ENCODE results near the gene PDLIM7.

PDLIM7 gene

DNA sequence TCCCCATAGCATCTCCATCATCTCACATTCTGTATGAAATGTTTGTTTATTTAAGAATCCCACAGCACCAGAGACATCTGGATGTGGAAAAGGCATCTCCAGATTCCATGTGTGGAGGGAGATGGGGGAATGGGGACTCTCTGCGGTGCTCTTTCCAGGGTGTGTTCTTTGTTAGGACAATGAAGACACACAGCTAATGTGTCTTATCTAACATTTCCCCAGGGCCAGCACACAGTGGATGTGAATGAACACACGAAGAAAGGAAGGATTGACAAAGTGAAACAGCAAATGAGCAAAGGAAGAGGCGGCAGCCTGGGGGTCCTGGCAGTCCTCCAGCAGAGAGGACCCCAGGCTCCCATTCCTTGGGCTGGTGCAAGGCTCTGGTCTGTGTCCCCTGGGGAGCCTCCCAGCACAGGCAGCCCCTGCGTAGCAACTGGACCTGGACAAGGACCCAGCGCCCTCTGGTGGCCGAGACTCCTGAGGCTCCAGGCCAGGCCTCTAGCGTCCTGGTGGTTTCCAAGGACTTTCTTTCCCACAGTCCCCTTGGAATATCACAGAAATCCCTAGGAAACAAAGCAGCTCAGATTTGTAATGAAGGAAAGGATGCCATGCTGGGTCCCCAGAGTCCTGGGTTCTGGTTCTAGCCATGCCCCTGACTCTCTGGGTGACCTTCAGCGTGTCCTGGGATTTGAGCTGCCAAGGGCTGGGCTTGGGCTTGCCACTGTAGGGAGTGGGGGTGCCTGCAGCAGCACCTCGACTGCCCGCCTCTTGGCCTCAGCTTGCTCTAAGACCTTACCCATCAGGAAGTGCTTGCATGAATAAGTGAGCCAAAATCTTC is 3.5 kb upstream of the PDLIM7 start:
- TF ChIP-seq, protein P1, sequence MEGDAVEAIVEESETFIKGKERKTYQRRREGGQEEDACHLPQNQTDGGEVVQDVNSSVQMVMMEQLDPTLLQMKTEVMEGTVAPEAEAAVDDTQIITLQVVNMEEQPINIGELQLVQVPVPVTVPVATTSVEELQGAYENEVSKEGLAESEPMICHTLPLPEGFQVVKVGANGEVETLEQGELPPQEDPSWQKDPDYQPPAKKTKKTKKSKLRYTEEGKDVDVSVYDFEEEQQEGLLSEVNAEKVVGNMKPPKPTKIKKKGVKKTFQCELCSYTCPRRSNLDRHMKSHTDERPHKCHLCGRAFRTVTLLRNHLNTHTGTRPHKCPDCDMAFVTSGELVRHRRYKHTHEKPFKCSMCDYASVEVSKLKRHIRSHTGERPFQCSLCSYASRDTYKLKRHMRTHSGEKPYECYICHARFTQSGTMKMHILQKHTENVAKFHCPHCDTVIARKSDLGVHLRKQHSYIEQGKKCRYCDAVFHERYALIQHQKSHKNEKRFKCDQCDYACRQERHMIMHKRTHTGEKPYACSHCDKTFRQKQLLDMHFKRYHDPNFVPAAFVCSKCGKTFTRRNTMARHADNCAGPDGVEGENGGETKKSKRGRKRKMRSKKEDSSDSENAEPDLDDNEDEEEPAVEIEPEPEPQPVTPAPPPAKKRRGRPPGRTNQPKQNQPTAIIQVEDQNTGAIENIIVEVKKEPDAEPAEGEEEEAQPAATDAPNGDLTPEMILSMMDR (IDR thresholded peaks at IDR 0.05; ENCODE audit: low read depth, low read length): peak; percentile 97
- peak; percentile 87 to 90 for DNase-seq (ENCODE audit: low read depth in 2 of 2)
- no peak overlapping the region for H3K4me3 ChIP-seq (replicated peaks in 1 of 2; ENCODE audit: low read depth in 2 of 2, low read length in 2 of 2)

DNA sequence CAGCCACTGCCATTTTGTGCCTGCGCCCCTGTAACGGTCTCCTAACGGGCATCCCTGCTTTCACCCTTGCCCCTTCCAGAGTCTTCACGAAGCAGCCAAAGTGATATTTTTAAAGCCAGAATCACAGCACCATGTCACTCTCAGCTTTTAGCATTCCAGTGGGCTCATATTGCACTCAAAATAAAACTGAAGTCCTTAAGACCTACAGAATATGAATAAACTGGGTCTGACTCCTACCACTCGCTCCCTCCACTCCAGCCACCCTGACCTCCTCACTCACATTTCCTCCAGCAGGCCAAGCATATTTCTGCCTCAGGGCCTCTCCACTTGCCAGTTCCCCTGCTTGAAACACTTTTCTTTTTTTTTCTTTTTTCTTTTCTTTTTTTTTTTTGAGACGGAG is 2.4 kb upstream of the PDLIM7 start:
- TF ChIP-seq, protein P1 (IDR thresholded peaks at IDR 0.05; ENCODE audit: low read depth, low read length): no peak
- no peak overlapping the region for H3K4me3 ChIP-seq (replicated peaks in 1 of 2; ENCODE audit: low read depth in 2 of 2, low read length in 2 of 2)

DNA sequence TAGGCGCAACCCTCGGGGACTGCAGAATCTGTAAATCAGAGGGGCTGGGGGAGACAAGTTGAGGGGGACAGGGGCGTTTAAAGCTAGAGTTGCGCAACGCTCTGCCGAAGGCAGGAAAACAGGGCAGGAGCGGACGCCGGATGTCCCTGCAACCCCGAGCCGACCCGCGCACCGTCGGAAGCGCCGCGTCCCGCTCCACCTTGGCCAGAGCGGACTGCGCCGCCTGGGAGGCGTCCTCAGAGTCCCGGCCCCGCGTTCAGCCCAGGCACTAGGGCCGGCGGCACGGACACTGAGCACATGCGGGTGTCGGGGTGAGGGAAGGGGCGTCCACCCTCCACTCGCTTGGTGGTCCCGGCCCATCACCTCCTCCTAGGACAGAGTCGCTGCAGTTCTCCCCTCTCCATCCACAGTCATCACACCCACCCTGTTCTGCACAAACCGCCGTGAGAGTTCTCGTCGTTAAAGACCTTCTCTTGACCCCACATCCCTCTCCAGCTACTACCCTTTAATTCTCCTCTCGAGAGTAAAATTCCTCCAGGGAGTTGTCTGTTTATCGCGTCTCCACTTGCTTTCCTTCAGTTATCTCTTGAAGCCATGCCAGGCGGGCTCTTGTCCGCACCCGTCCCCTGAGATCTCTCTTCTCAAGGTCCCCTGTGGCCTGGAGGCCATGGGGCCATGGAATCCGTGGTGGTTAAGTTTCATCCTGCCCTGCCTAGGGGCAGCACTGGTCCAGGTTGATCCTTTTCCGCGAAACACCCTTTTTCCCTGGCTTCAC is 796 bp upstream of the PDLIM7 start:
- DNase-seq (ENCODE audit: low read depth in 2 of 2): peak in 1 of 2 donors; percentile 39
- TF ChIP-seq, protein P1 (IDR thresholded peaks at IDR 0.05; ENCODE audit: low read depth, low read length): no peak
- peak overlapping the region; percentile 44 to 87 for H3K4me3 ChIP-seq (replicated peaks in 1 of 2; ENCODE audit: low read depth in 2 of 2, low read length in 2 of 2)

More for the DNA sequence above, 2.4 kb upstream of the PDLIM7 start:
- no peak for DNase-seq (ENCODE audit: low read depth in 2 of 2)

DNA sequence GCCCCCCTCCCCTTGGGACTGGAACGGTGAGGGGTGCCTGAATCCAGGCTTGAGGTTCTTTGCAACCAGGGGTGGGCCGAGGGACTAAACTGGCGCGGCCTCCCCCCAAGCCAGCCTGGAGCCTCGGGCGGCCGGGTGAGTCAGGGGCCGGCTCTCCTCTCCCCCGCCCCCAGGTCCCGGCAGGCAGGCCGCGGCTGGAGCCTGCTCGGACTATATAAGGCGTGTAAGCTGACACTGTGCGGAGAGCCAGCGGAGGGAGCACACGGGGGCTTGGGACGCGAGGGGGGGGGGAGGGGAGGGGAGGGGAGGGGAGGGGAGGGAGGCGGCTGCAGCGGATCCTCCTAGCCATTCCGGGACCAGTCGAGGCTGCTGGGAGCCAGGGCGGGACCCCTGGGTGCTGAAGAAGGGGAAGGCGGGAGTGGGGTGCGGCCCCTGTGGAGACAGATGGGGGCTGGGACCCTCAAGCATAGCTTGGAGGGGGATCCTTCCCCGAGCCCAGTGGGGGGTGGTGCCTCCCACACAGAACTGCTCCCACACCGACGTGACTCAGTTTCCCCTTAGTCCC is 595 bp downstream of the PDLIM7 start:
- TF ChIP-seq, protein P1 (IDR thresholded peaks at IDR 0.05; ENCODE audit: low read depth, low read length): no peak
- peak overlapping the region; percentile 86 to 87 for H3K4me3 ChIP-seq (replicated peaks in 1 of 2; ENCODE audit: low read depth in 2 of 2, low read length in 2 of 2)
- DNase-seq (ENCODE audit: low read depth in 2 of 2): peak; percentile 93 to 94

DNA sequence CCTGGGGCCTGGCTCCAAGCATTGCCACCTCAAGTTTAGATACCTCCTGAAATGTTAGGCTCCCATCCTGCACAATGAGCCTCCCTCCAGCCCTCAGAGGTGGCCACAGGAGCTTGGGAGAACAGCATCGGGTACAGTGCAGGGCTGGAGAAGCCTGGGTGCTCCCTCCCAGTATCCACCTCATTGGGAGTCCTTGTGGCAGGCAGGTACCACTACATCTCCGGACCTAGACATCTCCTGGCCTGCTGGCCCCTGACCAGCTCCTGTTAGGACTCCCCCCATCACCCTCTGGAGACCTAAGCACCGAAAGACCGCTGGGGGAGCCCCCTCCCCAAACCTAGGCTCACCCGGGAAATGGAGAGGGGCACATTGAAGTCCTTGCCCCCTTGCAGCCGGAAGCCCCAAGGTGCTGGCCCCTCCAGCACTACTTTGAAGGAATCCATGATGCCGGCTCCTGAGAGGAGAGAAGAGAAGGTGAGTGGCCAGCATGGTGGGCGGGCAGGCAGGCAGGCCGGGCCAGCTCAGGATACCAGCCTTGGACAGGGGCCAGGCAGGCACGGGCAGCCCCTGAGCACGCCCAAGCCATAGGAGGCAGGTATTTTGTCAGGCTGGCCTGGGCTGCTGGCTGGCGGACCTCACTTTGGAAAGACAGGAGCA is 1.2 kb downstream of the PDLIM7 start:
- peak; percentile 65 to 76 for DNase-seq (ENCODE audit: low read depth in 2 of 2)
- peak overlapping the region; percentile 86 to 87 for H3K4me3 ChIP-seq (replicated peaks in 1 of 2; ENCODE audit: low read depth in 2 of 2, low read length in 2 of 2)
- TF ChIP-seq, protein P1 (IDR thresholded peaks at IDR 0.05; ENCODE audit: low read depth, low read length): peak; percentile 42
